HEK293 (cell line): ENCODE data around the gene HBA2.

Experiments used
- CTCF ChIA-PET: fragments of 350-600 bp; formaldehyde crosslinking; extraction: SDS; loops from one replicate; lab custom pipeline; 2021; ENCODE audit warnings: antibody characterized with exemption; lab: Yijun Ruan, JAX
- POLR2A ChIA-PET: fragments of 300-600 bp; formaldehyde crosslinking; extraction: SDS; loops from one replicate; lab custom pipeline; 2020; ENCODE audit warnings: antibody characterized with exemption, inconsistent platforms; lab: Yijun Ruan, JAX
- H3K27ac ChIP-seq: fragments of 200-500 bp; sonication (Bioruptor generic); 2 replicates; pipeline ENCODE4 v1.5.1; 2014; ENCODE audit warnings: low read depth, low read length, control low read depth, inconsistent platforms; ENCODE audit errors: extremely low read depth
- H3K36me3 ChIP-seq, 2 experiments: fragments of 200-500 bp in 1 of 2; sonication (Bioruptor generic) in 1 of 2; 1 replicate in 1 of 2; 2 replicates in 1 of 2; pipeline ENCODE4 v1.5.1; 2014 to 2017; ENCODE audit warnings: inconsistent platforms in 2 of 2, low read length in 2 of 2; ENCODE audit not compliant: control insufficient read depth in 2 of 2, insufficient read depth in 1 of 2
- H3K4me1 ChIP-seq: fragments of 200-500 bp; sonication (Bioruptor generic); 2 replicates; pipeline ENCODE4 v1.5.1; 2014; ENCODE audit warnings: mild to moderate bottlenecking, low read length, inconsistent platforms; ENCODE audit not compliant: control insufficient read depth, insufficient read depth
- H3K4me3 ChIP-seq: 2 replicates; pipeline ENCODE4 v1.5.1; 2011; ENCODE audit warnings: low read depth, mild to moderate bottlenecking, control low read depth, low read length, moderate library complexity
- H3K9me3 ChIP-seq: fragments of 200-500 bp; sonication (Bioruptor generic); 2 replicates; pipeline ENCODE4 v1.5.1; 2014; ENCODE audit warnings: low read depth, low read length, inconsistent platforms; ENCODE audit not compliant: control insufficient read depth, insufficient read depth
- BCL11A ChIP-seq: fragments of 450-650 bp; formaldehyde crosslinking; IDR thresholded peaks from 2 replicates; pipeline ENCODE4 v1.5.1; 2016; ENCODE audit warnings: low read depth, missing biosample characterization, missing genetic modification characterization
- BCL6B ChIP-seq: fragments of 450-650 bp; formaldehyde crosslinking; IDR thresholded peaks from 2 replicates; pipeline ENCODE4 v1.5.1; 2017; ENCODE audit warnings: missing biosample characterization, missing genetic modification characterization
- GLI4 ChIP-seq: fragments of 450-650 bp; formaldehyde crosslinking; IDR thresholded peaks from 2 replicates; pipeline ENCODE4 v1.5.1; 2016; ENCODE audit warnings: missing biosample characterization, missing genetic modification characterization
- MYNN ChIP-seq: fragments of 450-650 bp; formaldehyde crosslinking; IDR thresholded peaks from 2 replicates; pipeline ENCODE4 v1.5.1; 2016; ENCODE audit warnings: missing biosample characterization, missing genetic modification characterization, borderline replicate concordance
- OVOL3 ChIP-seq: fragments of 450-650 bp; formaldehyde crosslinking; IDR thresholded peaks from 2 replicates; pipeline ENCODE4 v1.5.1; 2016; ENCODE audit warnings: missing biosample characterization, missing genetic modification characterization
- SP7 ChIP-seq: fragments of 450-650 bp; formaldehyde crosslinking; IDR thresholded peaks from 2 replicates; pipeline ENCODE4 v1.5.1; 2016; ENCODE audit warnings: missing biosample characterization, missing genetic modification characterization
- ZBTB26 ChIP-seq: fragments of 450-650 bp; formaldehyde crosslinking; optimal IDR thresholded peaks from 2 replicates; pipeline ENCODE3; 2016; ENCODE audit warnings: missing biosample characterization, mild to moderate bottlenecking, missing genetic modification characterization
- ZNF112 ChIP-seq: fragments of 450-650 bp; formaldehyde crosslinking; IDR thresholded peaks from 2 replicates; pipeline ENCODE4 v1.5.0; 2017; ENCODE audit warnings: missing biosample characterization, missing genetic modification characterization
- ZNF114 ChIP-seq: fragments of 450-650 bp; formaldehyde crosslinking; IDR thresholded peaks from 2 replicates; pipeline ENCODE4 v1.5.0; 2017; ENCODE audit warnings: missing biosample characterization, missing genetic modification characterization
- ZNF146 ChIP-seq: fragments of 450-650 bp; formaldehyde crosslinking; IDR thresholded peaks from 2 replicates; pipeline ENCODE4 v1.5.1; 2016; ENCODE audit warnings: missing biosample characterization, missing genetic modification characterization
- ZNF157 ChIP-seq: fragments of 450-650 bp; formaldehyde crosslinking; IDR thresholded peaks from 2 replicates; pipeline ENCODE4 v1.5.1; 2016; ENCODE audit warnings: missing biosample characterization, missing genetic modification characterization
- ZNF341 ChIP-seq: fragments of 450-650 bp; formaldehyde crosslinking; IDR thresholded peaks from 2 replicates; pipeline ENCODE4; 2016; ENCODE audit warnings: low read depth, missing biosample characterization, missing genetic modification characterization
- ZNF600 ChIP-seq: fragments of 450-650 bp; formaldehyde crosslinking; IDR thresholded peaks from 2 replicates; pipeline ENCODE4 v1.5.1; 2016; ENCODE audit warnings: missing biosample characterization, missing genetic modification characterization
- ZNF692 ChIP-seq: fragments of 450-650 bp; formaldehyde crosslinking; IDR thresholded peaks from 2 replicates; pipeline ENCODE4 v1.5.1; 2016; ENCODE audit warnings: missing biosample characterization, missing genetic modification characterization
- ZNF707 ChIP-seq: fragments of 450-650 bp; formaldehyde crosslinking; IDR thresholded peaks from 2 replicates; pipeline ENCODE4 v1.5.1; 2016; ENCODE audit warnings: missing biosample characterization, missing genetic modification characterization

The HBA2 gene

GRCh38 chr16:129075-129474, 43.6 kb upstream of the HBA2 start (continued):
- no peak for TF ChIP-seq ZNF692 (tag by site-specific recombination)
- TF ChIP-seq BCL11A = no peak
- TF ChIP-seq ZNF157 (tag by site-specific recombination) = no peak
- no peak for TF ChIP-seq ZNF341

- H3K27ac ChIP-seq = no peak overlapping the region
- ChIA-PET CTCF (interaction anchor here (0.8 to 3.5 kb wide), 4 partner anchors 12 to 34 kb away, joined by 3 to 11 read pairs (median 6); no protein-coding TSS in a partner anchor), POLR2A (no interaction called here)
- no peaks in the 10 kb centered on the region for H3K4me1 ChIP-seq
- TF ChIP-seq ZNF146 (peak; percentile 69), SP7 (peak; percentile 71), ZBTB26 (tag by site-specific recombination) (no peak)
- H3K9me3 ChIP-seq = no peaks in the 10 kb centered on the region
- H3K4me3 ChIP-seq = no peak overlapping the region
- H3K36me3 ChIP-seq = peaks cover 0 to 3% of the 10 kb centered on the region in 2 experiments; a peak in 1 of 3 replicates
Observed at GRCh38 chr16:130533-131173, 42.0 kb upstream of the HBA2 start.

- Histone ChIP-seq H3K27ac (no peak overlapping the region), H3K9me3 (no peaks in the 10 kb centered on the region), H3K36me3 (peaks cover 3 to 4% of the 10 kb centered on the region in 2 experiments; a peak in 2 of 3 replicates), H3K4me1 (no peaks in the 10 kb centered on the region), H3K4me3 (no peak overlapping the region)
- ChIA-PET CTCF (interaction anchor here (2.0 to 3.5 kb wide), 2 partner anchors 14 to 66 kb away, joined by 5 to 11 read pairs; no protein-coding TSS in a partner anchor), POLR2A (interaction anchor here (0.6 kb wide), 1 partner anchor 168 kb away, joined by 3 read pairs; no protein-coding TSS in a partner anchor)
- no peak for TF ChIP-seq ZNF112 (tag by site-specific recombination)
- TF ChIP-seq ZNF707 (tag by site-specific recombination) = no peak
- no peak for TF ChIP-seq GLI4
- no peak for TF ChIP-seq BCL6B
- TF ChIP-seq OVOL3 = no peak
- 0 out of 2 replicates have a peak, but pooled peaks have one; percentile 25 for TF ChIP-seq ZNF600 (tag by site-specific recombination)
Observed at GRCh38 chr16:132120-132519, 40.6 kb upstream of the HBA2 start.

- no peaks in the 10 kb centered on the region for H3K4me1 ChIP-seq
- H3K4me3 ChIP-seq = no peak overlapping the region
- TF ChIP-seq ZNF114 (tag by site-specific recombination) = no peak
- TF ChIP-seq MYNN (tag by site-specific recombination) = no peak
- ChIA-PET POLR2A (no interaction called here), CTCF (interaction anchor here (0.5 to 3.5 kb wide), 8 partner anchors 16 to 229 kb away, joined by 3 to 11 read pairs (median 3); no protein-coding TSS in a partner anchor)
- peaks cover 3 to 4% of the 10 kb centered on the region in 2 experiments; a peak in 2 of 3 replicates for H3K36me3 ChIP-seq
- H3K27ac ChIP-seq = no peak overlapping the region
- H3K9me3 ChIP-seq = no peaks in the 10 kb centered on the region
Observed at GRCh38 chr16:133716-134115, 39.0 kb upstream of the HBA2 start.
